IMR-90 (cell line): ENCODE measurements around the gene GCC1.

Experiments used
- BHLHE40 ChIP-seq: fragments of 150-350 bp; IDR thresholded peaks from 2 replicates; pipeline ENCODE4 v1.6.1; 2016; ENCODE audit warnings: mild to moderate bottlenecking, low read depth, low read length
- CEBPB ChIP-seq: IDR thresholded peaks from 2 replicates; pipeline ENCODE4 v1.6.1; 2012; ENCODE audit warnings: low read depth, low read length, improper control_type of control experiment
- FOS ChIP-seq: fragments of 150-350 bp; IDR thresholded peaks from 2 replicates; pipeline ENCODE4 v1.6.1; 2016; ENCODE audit warnings: low read depth, low read length
- MAFK ChIP-seq: IDR thresholded peaks from 2 replicates; pipeline ENCODE4 v1.6.1; 2012; ENCODE audit warnings: low read depth, low read length, improper control_type of control experiment
- MAZ ChIP-seq: IDR thresholded peaks from 2 replicates; pipeline ENCODE4 v1.6.1; 2012; ENCODE audit warnings: low read depth, mild to moderate bottlenecking, low read length, improper control_type of control experiment, moderate library complexity, borderline replicate concordance
- MXI1 ChIP-seq: IDR thresholded peaks from 2 replicates; pipeline ENCODE4 v1.6.1; 2012; ENCODE audit warnings: low read depth, mild to moderate bottlenecking, low read length, moderate library complexity, borderline replicate concordance
- NFE2L2 ChIP-seq: fragments of 150-350 bp; IDR thresholded peaks from 2 replicates; pipeline ENCODE4 v1.6.1; 2016; ENCODE audit warnings: low read depth, mild to moderate bottlenecking, low read length
- POLR2A ChIP-seq: IDR thresholded peaks from 2 replicates; pipeline ENCODE4 v1.6.1; 2012; ENCODE audit warnings: mild to moderate bottlenecking, low read depth, low read length
- RAD21 ChIP-seq: IDR thresholded peaks from 2 replicates; pipeline ENCODE4 v1.6.1; 2012; ENCODE audit warnings: low read length, improper control_type of control experiment
- RCOR1 ChIP-seq: IDR thresholded peaks from 2 replicates; pipeline ENCODE4 v1.6.1; 2012; ENCODE audit warnings: mild to moderate bottlenecking, low read length, improper control_type of control experiment; ENCODE audit not compliant: insufficient replicate concordance
- RFX5 ChIP-seq: IDR thresholded peaks from 2 replicates; pipeline ENCODE4 v1.8.0; 2012; ENCODE audit warnings: low read depth, mild to moderate bottlenecking, low read length, moderate library complexity
- SMC3 ChIP-seq: fragments of 150-350 bp; IDR thresholded peaks from 2 replicates; pipeline ENCODE4 v1.6.1; 2016; ENCODE audit warnings: low read depth, mild to moderate bottlenecking, antibody characterized with exemption, low read length, moderate library complexity
- TF ChIP-seq, protein P1 (sequence below): conservative IDR thresholded peaks from 2 replicates; pipeline ENCODE4 v1.5.1; 2012; ENCODE audit warnings: mild to moderate bottlenecking, low read depth, low read length, improper control_type of control experiment
- TF ChIP-seq, protein P2 (sequence below): fragments of 150-350 bp; IDR thresholded peaks from 2 replicates; pipeline ENCODE4 v1.6.1; 2016; ENCODE audit warnings: low read depth, mild to moderate bottlenecking, low read length, moderate library complexity, borderline replicate concordance

DNA sequence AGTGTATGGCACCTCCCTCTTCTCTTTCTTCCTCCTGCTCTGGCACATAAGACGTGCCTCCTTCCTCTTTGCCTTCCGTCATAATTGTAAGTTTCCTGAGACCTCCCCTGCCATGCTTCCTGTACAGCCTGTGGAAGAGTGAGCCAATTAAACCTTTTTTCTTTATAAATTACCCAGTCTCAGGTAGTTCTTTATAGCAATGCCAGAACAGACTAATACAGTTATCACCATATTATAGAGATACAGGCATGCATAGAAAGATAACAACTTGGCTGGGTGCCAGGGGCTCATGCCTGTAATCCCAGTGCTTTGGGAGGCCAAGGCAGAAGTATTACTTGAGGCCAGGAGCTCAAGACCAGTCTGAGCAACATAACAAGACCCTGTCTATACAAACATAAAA, 53.2 kb downstream of the GCC1 start:
- TF ChIP-seq, protein P1, sequence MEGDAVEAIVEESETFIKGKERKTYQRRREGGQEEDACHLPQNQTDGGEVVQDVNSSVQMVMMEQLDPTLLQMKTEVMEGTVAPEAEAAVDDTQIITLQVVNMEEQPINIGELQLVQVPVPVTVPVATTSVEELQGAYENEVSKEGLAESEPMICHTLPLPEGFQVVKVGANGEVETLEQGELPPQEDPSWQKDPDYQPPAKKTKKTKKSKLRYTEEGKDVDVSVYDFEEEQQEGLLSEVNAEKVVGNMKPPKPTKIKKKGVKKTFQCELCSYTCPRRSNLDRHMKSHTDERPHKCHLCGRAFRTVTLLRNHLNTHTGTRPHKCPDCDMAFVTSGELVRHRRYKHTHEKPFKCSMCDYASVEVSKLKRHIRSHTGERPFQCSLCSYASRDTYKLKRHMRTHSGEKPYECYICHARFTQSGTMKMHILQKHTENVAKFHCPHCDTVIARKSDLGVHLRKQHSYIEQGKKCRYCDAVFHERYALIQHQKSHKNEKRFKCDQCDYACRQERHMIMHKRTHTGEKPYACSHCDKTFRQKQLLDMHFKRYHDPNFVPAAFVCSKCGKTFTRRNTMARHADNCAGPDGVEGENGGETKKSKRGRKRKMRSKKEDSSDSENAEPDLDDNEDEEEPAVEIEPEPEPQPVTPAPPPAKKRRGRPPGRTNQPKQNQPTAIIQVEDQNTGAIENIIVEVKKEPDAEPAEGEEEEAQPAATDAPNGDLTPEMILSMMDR: no peak
- TF ChIP-seq RAD21 (no peak), POLR2A (no peak), NFE2L2 (no peak), BHLHE40 (no peak), MXI1 (no peak), RCOR1 (no peak), MAFK (no peak), CEBPB (no peak), SMC3 (no peak), MAZ (no peak), RFX5 (no peak), FOS (no peak)
- TF ChIP-seq, protein P2, sequence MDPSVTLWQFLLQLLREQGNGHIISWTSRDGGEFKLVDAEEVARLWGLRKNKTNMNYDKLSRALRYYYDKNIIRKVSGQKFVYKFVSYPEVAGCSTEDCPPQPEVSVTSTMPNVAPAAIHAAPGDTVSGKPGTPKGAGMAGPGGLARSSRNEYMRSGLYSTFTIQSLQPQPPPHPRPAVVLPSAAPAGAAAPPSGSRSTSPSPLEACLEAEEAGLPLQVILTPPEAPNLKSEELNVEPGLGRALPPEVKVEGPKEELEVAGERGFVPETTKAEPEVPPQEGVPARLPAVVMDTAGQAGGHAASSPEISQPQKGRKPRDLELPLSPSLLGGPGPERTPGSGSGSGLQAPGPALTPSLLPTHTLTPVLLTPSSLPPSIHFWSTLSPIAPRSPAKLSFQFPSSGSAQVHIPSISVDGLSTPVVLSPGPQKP: no peak
